HG02970 (cell line): ENCODE results near the gene ANO3.
"Not testable (repeated sequence)": the region's sequence is repeated elsewhere in the genome, so short reads cannot be mapped to it uniquely, and the experiment has no call there.

Experiments used
- ATAC-seq: cut with Tn5 transposase; IDR thresholded peaks from one replicate; pipeline ENCODE4 v1.9.1; 2021; ENCODE audit warnings: mild to moderate bottlenecking, moderate library complexity, moderate number of reproducible peaks; ENCODE audit not compliant: unreplicated experiment, low FRiP score

The ANO3 gene

GRCh38 chr11:26331911-26332571 is at the start of gene ANO3:
ANO3 (plus strand) TSS chr11:26332130; CDS start chr11:26332276, 146 bp downstream.
- ATAC-seq, result peak; percentile 95

DNA sequence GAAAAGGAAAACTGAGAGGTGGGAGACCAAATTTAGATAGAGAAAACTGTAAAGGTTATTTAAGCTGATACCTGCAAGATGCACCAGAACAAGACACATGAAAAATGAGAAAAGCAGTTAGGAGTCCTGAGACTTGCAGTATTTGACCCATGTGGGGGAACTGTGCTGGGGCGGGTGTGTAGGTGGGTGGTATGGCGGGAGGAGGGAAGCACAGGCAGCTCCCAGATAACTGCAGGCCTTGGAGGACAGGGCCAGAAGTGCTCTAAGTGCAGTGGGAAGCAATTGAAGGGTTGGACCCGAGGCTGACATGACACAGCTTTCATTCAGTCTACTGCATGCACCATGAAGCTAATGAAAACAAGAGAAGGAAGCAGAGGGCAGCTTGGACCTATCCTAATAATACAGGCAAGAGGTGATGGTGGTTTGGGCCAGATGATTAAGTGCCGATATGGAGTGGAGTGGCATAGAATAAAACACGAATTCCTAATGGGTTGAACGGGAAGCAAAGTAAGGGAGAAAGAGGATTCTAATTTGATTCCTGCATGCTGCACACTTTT is 48.0 kb upstream of the ANO3 start:
- no peak for ATAC-seq

- no peak for ATAC-seq
These were observed 46.3 kb upstream of the ANO3 start for GRCh38 chr11:26285608-26286007.

DNA sequence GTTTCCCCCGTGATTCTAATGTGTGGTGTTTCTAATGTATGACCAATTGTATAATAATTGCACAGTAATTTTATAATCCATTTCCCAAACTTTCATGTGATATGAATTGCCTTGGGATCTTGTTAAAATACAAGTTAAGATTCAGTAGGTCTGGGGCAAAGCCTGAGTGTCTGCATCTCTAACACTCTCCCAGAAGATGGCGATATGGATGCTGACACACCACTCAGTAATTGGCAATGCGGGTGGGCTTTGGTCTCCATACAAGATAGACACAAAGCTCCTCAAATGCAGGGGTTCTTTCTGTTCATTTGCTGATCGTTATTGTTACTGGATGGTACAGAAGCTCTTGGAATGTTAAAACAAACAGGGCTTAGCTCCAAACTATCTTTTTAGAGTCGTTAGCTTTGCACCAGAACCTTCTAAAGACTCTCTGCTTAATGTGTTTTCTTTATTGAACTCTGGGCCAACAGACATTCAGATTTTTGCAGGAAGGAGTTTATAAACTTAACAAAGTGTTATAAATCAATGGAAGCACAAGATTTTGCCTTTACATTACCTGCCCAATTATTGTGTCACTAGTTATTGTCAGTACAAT is 45.4 kb upstream of the ANO3 start:
- ATAC-seq, result no peak

DNA sequence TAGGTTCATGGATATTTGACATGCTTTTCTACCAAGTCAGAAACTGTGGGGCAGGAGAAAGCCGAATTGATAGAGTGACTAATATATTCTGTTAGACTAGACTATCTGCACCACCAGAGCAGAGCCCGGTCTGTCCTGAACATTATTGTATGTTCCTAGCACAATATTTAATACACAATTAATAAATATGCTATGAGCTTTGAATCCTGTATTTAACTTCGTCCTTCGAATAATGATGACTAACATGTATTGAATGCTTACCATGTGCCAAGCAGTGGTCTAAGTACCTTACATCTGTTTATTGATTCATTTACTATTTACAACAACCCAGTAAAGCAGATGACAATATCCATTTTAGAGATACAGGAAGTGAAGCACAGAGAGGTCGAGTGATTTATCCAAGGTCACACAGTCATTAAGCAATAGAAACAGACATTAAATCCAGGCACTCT is 44.8 kb upstream of the ANO3 start:
- no peak for ATAC-seq

GRCh38 chr11:26297189-26297975 is 34.5 kb upstream of the ANO3 start:
- ATAC-seq, result peak; percentile 78

DNA sequence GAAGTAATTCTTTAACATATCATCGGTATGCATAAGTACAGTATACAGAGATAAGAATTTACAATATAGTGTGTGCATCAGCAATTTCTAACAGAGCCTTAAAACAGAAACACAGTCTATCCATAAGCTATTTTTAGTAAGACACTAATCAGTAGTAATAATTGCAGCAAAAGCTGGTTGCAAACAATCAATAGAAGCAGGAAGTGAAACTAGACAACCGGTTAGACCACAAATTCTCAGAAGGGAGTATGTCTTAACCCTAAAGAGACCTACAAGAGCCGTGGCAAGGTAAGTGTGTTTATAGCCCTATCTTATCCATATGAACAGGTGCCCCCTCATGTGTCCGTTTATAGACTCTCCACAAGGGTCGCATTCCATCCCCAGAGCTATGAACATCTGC is 15.6 kb upstream of the ANO3 start:
- not testable (repeated sequence) for ATAC-seq

GRCh38 chr11:26319906-26320305 is 12.0 kb upstream of the ANO3 start:
- ATAC-seq, result no peak

- no peak for ATAC-seq
These were observed 10.4 kb upstream of the ANO3 start for GRCh38 chr11:26321516-26321915.

- ATAC-seq, result no peak
These were observed 9.4 kb upstream of the ANO3 start for GRCh38 chr11:26322335-26323067.

GRCh38 chr11:26323837-26324236 is 8.1 kb upstream of the ANO3 start:
- ATAC-seq, result no peak

- ATAC-seq, result no peak
These were observed 7.7 kb upstream of the ANO3 start for GRCh38 chr11:26324270-26324669.

DNA sequence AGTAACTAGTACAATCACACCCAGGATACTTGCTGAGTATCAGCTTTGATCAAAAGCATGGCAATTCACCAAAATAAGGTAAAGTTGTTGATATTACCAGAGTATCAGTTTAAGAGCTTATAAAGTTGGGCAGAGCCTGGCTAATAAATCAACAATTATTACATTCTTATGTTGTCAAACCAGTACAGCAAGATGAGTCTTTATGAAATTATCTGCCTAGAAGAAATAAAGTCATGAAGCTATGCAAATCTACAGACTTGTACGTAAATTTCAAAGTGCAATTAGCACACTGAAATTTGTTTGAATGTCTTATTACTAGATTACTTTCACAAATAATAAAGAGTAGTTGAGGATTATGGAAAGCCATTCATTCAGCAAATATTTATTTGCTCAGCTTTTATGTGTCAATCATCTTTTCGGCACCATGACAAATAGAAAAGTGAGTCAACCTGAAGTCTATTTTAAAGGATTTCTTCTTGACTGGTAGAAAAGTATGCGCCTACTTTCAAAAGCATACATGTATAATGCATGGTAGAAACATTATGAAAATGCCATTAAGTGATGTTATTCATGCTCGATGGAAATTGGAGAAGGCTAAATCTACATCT is 5.0 kb upstream of the ANO3 start:
- ATAC-seq, result no peak

DNA sequence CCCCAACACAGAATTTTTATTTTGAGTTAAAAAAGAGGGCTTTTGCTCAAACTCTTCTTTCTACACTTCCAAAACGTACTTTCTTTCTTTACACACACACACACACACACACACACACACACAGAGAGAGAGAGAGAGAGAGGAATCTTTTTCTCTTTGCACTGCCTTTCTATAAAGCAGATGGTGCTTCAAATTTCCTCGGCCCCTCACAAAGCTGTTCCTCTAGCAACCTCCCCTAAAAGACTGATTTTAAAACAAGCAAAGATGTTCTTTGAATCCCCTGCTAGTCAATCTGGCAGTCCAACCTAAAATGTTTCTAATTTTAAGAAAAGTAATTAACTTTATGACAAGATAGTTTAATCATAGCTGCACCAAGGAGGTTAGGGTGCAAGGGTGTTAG is 2.7 kb upstream of the ANO3 start:
- ATAC-seq, result no peak

- no peak for ATAC-seq
These were observed 1.7 kb upstream of the ANO3 start for GRCh38 chr11:26330262-26330661.

- no peak for ATAC-seq
These were observed 614 bp downstream of the ANO3 start for GRCh38 chr11:26332572-26332915.

GRCh38 chr11:26333906-26334305 is 2.0 kb downstream of the ANO3 start:
- ATAC-seq, result no peak

DNA sequence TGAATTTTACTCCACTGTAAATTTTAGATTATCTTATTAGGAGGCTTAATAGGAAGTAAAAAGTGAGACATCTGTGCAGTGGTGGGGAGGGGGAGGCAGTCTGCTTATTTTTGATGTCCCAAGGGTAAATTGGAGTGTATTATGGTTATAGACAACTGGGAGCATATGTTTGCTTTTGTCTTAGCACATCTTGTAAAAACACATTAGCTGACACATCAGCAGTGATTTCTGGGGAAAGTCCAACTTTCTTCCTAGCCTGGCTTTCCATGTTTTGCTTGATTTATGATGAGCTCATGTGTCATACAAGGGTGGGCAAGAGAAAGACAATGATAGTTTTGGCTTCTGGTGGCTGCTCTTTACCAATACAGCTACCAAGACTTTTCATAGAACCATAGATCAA is 4.0 kb downstream of the ANO3 start:
- ATAC-seq, result no peak

- ATAC-seq, result no peak
These were observed 12.7 kb downstream of the ANO3 start for GRCh38 chr11:26344647-26345046.

- no peak for ATAC-seq
These were observed 16.8 kb downstream of the ANO3 start for GRCh38 chr11:26348776-26349175.
